Skin of body (tissue), 2 donors: Measurements from ENCODE around the gene MESD. TPM values are rescaled to one million over a fixed set of nuclear protein-coding genes. Genes with fewer than 3 reads are reported as not detected.

Experiments
- DNase-seq: peaks from one replicate; lab custom pipeline; 2025; lab: John Stamatoyannopoulos, UW
- total RNA-seq: library from RNA; depleted of rRNA; stranded (reverse); fragments of >200 nt; gene quantifications from one replicate; pipeline ENCODE4 v1.2.3, GENCODE V29; 2014

Gene MESD
- total RNA-seq = 18.4 TPM

GRCh38 chr15:80989518-80990478, at the start of gene MESD:
Gene MESD, minus strand, starts transcription at chr15:80989819. Its CDS starts 28 bp downstream, at chr15:80989791.
- peak; percentile 95 for DNase-seq

GRCh38 chr15:81038975-81039607, 49.5 kb upstream of the MESD start:
- no peak for DNase-seq

- DNase-seq = no peak
These were observed 48.5 kb upstream of the MESD start for GRCh38 chr15:81037952-81038743.

GRCh38 chr15:81033508-81033907, 43.9 kb upstream of the MESD start:
- DNase-seq = no peak

GRCh38 chr15:81032818-81033217, 43.2 kb upstream of the MESD start:
- no peak for DNase-seq

- no peak for DNase-seq
These were observed 42.7 kb upstream of the MESD start for GRCh38 chr15:81032355-81032754.

GRCh38 chr15:81031203-81031602, 41.6 kb upstream of the MESD start:
- DNase-seq = no peak

- no peak for DNase-seq
These were observed 40.7 kb upstream of the MESD start for GRCh38 chr15:81030301-81030750.

GRCh38 chr15:81029414-81030300, 40.0 kb upstream of the MESD start:
- no peak for DNase-seq

GRCh38 chr15:81026836-81027599, 37.4 kb upstream of the MESD start:
- no peak for DNase-seq

GRCh38 chr15:81025721-81026370, 36.2 kb upstream of the MESD start:
- peak; percentile 70 for DNase-seq

GRCh38 chr15:81024936-81025335, 35.3 kb upstream of the MESD start:
- no peak for DNase-seq

- no peak for DNase-seq
These were observed 34.8 kb upstream of the MESD start for GRCh38 chr15:81024265-81024872.

GRCh38 chr15:81023483-81024264, 34.1 kb upstream of the MESD start:
- peak; percentile 60 for DNase-seq

- DNase-seq = no peak
These were observed 31.7 kb upstream of the MESD start for GRCh38 chr15:81021321-81021720.

- no peak for DNase-seq
These were observed 28.6 kb upstream of the MESD start for GRCh38 chr15:81018197-81018596.

GRCh38 chr15:81016489-81017068, 27.0 kb upstream of the MESD start:
- no peak for DNase-seq
